HepG2 (cell line): Measurements from ENCODE around the gene DZANK1. TPM values are rescaled to one million over a fixed set of nuclear protein-coding genes. Genes with fewer than 3 reads are reported as not detected.
A peak's percentile ranks its signal among the peaks of the same experiment; 100 is the strongest.

Experiments used
- GPN1 ChIP-seq: sonication (generic); formaldehyde crosslinking; IDR thresholded peaks from 2 replicates; pipeline ENCODE4 v1.5.1; 2020; ENCODE audit warnings: missing genetic modification reagents, borderline replicate concordance
- KDM6A ChIP-seq: IDR thresholded peaks from 2 replicates; pipeline ENCODE4 v1.6.1; 2016; ENCODE audit warnings: low read depth
- MAZ ChIP-seq, 2 experiments: sonication (generic) in 1 of 2; formaldehyde crosslinking in 1 of 2; IDR thresholded peaks; 2 replicates each; pipeline versions ENCODE4 v1.5.0 to v1.6.1; 2012 to 2020; ENCODE audit warnings: low read depth in 2 of 2, mild to moderate bottlenecking in 2 of 2, borderline replicate concordance in 1 of 2, improper control_type of control experiment in 1 of 2, low read length in 1 of 2, missing genetic modification reagents in 1 of 2, moderate library complexity in 1 of 2
- NFKB2 ChIP-seq: sonication (generic); formaldehyde crosslinking; IDR thresholded peaks from 2 replicates; pipeline ENCODE4 v1.4.0; 2020; ENCODE audit warnings: missing genetic modification reagents, borderline replicate concordance
- ZBTB3 ChIP-seq: sonication (generic); formaldehyde crosslinking; IDR thresholded peaks from 2 replicates; pipeline ENCODE4 v1.4.0; 2020; ENCODE audit warnings: low read depth, mild to moderate bottlenecking, moderate library complexity, missing genetic modification reagents, borderline replicate concordance
- polyA plus RNA-seq, 8 experiments: library from polyadenylated mRNA; depleted of rRNA in 3 of 8; stranded (reverse) in 7 of 8; unstranded in 1 of 8; fragments of >200 nt; fragmentation: Illumina TruSeq in 4 of 8; extraction: Trizol in 4 of 8; gene quantifications; 2 replicates each; pipeline versions ENCODE4 v1.2.1 to v1.2.3, GENCODE V29; 2011 to 2016; ENCODE audit warnings: low read depth in 4 of 8, missing spikeins in 1 of 8, mixed read lengths in 1 of 8; ENCODE audit not compliant: insufficient read depth in 1 of 8
- total RNA-seq, 5 experiments: library from RNA; depleted of rRNA; stranded (reverse); fragments of >200 nt; fragmentation: Illumina TruSeq; extraction: Trizol; gene quantifications; 2 replicates each; pipeline ENCODE4 v1.2.3, GENCODE V29; 2016; ENCODE audit warnings: low read depth in 1 of 5
- TF ChIP-seq, protein P1 (sequence below): sonication (generic); formaldehyde crosslinking; IDR thresholded peaks from 2 replicates; pipeline ENCODE4 v1.5.0; 2020; ENCODE audit warnings: mild to moderate bottlenecking, missing genetic modification reagents
- TF ChIP-seq, protein P2 (sequence below), 2 experiments: fragments of 450-650 bp in 1 of 2; sonication (generic) in 1 of 2; formaldehyde crosslinking in 1 of 2; IDR thresholded peaks; 2 replicates each; pipeline versions ENCODE4 v1.6.1 to v1.8.0; 2016 to 2022; ENCODE audit warnings: antibody characterized with exemption in 1 of 2, mild to moderate bottlenecking in 1 of 2, missing genetic modification reagents in 1 of 2
- TF ChIP-seq, protein P3 (sequence below): sonication (generic); formaldehyde crosslinking; IDR thresholded peaks from 2 replicates; pipeline ENCODE4; 2020; ENCODE audit warnings: missing genetic modification reagents, mild to moderate bottlenecking, borderline replicate concordance

DZANK1 gene
- total and polyA plus RNA-seq, 2 of the 13 experiments (the other 11 are each of a cell fraction or from before 2014, with no cell fraction given): 1.6 to 3.2 TPM

DNA sequence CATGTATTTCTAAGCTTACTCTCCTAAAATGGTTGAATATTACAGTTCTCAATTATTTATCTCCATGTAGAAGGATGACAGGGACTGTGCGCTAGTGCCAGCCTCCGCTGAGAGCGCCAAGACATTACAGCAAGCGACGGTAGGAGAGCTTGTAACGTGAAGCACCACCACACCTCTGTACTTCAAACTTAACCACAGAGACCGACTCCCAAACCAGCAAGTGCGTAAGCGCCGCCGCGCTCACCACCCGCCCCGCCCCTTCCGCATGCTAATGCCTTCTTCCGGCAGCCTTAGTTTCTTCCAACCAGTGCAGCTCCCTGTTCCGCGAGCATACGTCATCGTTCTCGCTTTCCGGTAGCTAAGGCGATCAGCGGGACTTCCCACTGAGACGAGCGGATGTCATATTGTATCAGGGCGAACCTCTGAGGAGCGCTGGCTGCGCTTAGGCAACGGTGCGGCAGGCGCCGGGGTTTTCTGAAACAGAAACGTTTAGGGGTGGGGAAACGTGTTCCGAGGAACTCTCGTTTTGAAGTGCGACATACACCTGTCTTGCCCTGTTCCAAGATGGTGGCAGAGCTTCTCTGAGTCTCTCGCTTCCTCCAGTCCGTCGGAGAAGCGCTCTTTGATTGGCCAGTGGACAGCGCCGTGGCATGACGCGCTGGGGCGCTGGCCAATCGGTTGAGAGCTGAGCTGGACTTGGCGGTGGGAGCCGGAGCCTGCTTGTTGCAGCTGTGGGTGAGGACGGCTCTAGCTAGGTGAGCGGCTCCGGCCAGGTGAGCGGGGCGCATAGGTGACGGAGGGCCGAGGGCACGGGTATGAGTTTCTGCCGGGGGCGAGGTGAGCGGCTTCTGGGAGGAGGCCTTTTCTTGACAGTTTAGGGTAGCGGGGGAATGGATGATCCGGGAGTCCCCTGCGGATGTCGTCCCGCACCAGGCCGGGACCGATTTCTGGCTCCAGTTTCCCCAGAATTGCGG lies 40.7 kb upstream of the DZANK1 start, which contains the start of gene SEC23B (continued):
- TF ChIP-seq, protein P1, sequence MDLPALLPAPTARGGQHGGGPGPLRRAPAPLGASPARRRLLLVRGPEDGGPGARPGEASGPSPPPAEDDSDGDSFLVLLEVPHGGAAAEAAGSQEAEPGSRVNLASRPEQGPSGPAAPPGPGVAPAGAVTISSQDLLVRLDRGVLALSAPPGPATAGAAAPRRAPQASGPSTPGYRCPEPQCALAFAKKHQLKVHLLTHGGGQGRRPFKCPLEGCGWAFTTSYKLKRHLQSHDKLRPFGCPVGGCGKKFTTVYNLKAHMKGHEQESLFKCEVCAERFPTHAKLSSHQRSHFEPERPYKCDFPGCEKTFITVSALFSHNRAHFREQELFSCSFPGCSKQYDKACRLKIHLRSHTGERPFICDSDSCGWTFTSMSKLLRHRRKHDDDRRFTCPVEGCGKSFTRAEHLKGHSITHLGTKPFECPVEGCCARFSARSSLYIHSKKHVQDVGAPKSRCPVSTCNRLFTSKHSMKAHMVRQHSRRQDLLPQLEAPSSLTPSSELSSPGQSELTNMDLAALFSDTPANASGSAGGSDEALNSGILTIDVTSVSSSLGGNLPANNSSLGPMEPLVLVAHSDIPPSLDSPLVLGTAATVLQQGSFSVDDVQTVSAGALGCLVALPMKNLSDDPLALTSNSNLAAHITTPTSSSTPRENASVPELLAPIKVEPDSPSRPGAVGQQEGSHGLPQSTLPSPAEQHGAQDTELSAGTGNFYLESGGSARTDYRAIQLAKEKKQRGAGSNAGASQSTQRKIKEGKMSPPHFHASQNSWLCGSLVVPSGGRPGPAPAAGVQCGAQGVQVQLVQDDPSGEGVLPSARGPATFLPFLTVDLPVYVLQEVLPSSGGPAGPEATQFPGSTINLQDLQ (CRISPR knock-in tag): no peak
- TF ChIP-seq, protein P2, sequence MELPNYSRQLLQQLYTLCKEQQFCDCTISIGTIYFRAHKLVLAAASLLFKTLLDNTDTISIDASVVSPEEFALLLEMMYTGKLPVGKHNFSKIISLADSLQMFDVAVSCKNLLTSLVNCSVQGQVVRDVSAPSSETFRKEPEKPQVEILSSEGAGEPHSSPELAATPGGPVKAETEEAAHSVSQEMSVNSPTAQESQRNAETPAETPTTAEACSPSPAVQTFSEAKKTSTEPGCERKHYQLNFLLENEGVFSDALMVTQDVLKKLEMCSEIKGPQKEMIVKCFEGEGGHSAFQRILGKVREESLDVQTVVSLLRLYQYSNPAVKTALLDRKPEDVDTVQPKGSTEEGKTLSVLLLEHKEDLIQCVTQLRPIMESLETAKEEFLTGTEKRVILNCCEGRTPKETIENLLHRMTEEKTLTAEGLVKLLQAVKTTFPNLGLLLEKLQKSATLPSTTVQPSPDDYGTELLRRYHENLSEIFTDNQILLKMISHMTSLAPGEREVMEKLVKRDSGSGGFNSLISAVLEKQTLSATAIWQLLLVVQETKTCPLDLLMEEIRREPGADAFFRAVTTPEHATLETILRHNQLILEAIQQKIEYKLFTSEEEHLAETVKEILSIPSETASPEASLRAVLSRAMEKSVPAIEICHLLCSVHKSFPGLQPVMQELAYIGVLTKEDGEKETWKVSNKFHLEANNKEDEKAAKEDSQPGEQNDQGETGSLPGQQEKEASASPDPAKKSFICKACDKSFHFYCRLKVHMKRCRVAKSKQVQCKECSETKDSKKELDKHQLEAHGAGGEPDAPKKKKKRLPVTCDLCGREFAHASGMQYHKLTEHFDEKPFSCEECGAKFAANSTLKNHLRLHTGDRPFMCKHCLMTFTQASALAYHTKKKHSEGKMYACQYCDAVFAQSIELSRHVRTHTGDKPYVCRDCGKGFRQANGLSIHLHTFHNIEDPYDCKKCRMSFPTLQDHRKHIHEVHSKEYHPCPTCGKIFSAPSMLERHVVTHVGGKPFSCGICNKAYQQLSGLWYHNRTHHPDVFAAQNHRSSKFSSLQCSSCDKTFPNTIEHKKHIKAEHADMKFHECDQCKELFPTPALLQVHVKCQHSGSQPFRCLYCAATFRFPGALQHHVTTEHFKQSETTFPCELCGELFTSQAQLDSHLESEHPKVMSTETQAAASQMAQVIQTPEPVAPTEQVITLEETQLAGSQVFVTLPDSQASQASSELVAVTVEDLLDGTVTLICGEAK (IDR thresholded peaks at IDR 0.05): no peak
- TF ChIP-seq, protein P2 (CRISPR knock-in tag; IDR thresholded peaks at IDR 0.05): peak; percentile 89
- TF ChIP-seq, protein P3, sequence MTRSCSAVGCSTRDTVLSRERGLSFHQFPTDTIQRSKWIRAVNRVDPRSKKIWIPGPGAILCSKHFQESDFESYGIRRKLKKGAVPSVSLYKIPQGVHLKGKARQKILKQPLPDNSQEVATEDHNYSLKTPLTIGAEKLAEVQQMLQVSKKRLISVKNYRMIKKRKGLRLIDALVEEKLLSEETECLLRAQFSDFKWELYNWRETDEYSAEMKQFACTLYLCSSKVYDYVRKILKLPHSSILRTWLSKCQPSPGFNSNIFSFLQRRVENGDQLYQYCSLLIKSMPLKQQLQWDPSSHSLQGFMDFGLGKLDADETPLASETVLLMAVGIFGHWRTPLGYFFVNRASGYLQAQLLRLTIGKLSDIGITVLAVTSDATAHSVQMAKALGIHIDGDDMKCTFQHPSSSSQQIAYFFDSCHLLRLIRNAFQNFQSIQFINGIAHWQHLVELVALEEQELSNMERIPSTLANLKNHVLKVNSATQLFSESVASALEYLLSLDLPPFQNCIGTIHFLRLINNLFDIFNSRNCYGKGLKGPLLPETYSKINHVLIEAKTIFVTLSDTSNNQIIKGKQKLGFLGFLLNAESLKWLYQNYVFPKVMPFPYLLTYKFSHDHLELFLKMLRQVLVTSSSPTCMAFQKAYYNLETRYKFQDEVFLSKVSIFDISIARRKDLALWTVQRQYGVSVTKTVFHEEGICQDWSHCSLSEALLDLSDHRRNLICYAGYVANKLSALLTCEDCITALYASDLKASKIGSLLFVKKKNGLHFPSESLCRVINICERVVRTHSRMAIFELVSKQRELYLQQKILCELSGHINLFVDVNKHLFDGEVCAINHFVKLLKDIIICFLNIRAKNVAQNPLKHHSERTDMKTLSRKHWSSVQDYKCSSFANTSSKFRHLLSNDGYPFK (CRISPR knock-in tag): peak; percentile 99
- TF ChIP-seq ZBTB3 (CRISPR knock-in tag) (peak; percentile 92), KDM6A (CRISPR knock-in tag) (peak; percentile 29; the same call in 1 of the 2 replicates), MAZ (IDR thresholded peaks at IDR 0.05; ENCODE audit: borderline replicate concordance, low read depth, low read length) (peak; percentile 67; the same call in 1 of the 2 replicates), MAZ (CRISPR knock-in tag; IDR thresholded peaks at IDR 0.05; ENCODE audit: low read depth) (peak; percentile 89), NFKB2 (peak; percentile 98; the same call in 1 of the 2 replicates), GPN1 (CRISPR knock-in tag) (no peak; the same call in 1 of the 2 replicates)
